ENCODE data around the gene ISM2.
A peak's percentile ranks its signal among the peaks of the same experiment; 100 is the strongest.
"Not testable (repeated sequence)": the region's sequence is repeated elsewhere in the genome, so short reads cannot be mapped to it uniquely, and the experiment has no call there.

ISM2 gene

DNA sequence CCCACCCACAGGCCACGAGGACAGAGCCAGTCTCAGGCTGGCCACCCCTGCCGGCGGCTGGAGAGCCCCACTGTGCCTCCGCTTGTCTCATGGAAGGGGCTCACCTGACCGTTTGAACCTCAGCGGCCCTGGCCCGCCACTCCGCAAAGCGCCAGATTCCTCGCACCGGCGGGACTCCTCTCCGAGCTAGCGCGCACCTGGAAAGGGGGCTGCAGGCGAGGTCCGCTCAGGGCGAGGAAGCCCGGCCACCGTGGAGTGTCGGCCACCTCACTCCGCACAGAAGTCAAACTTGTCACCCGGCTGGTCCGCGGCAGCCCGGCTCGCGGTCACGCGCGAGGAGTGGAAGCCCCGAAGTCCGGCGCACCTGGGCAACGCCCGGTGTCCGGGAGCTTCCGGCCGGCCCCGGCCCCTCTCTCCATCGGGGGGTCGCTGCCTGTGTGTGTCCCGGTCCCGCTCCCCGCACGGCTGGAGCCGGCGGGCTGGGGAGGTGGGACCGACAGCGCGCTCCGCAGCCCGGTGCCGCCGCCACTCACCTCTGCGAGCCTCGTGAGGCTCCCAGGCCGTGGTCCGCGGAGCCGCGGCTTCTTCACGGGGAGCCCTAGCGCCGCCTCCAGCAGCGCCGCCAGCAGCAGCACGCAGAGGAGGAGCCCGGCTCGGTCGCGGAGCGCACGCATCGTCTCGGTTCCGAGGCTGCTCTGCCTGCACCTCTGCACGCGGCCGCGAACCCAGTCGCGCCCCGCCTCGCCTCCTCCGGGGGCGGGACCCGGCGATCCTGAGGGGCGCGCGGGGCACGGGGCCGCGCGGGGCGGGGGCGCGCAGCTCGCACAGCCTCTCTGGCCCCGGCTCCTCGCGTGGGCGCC, at the start of gene ISM2:
Gene ISM2 (minus strand): TSS at position 697 of the 860 bp plus-strand sequence. CDS start 23 bp downstream, at position 674.
- DNase-seq (ENCODE audit: low spot score): peak; percentile 74

- no peak for DNase-seq (ENCODE audit: low spot score)
These were observed 49.0 kb upstream of the ISM2 start for GRCh38 chr14:77547512-77548180.

GRCh38 chr14:77545171-77545570, 46.6 kb upstream of the ISM2 start:
- DNase-seq (ENCODE audit: low spot score): not testable (repeated sequence)

DNA sequence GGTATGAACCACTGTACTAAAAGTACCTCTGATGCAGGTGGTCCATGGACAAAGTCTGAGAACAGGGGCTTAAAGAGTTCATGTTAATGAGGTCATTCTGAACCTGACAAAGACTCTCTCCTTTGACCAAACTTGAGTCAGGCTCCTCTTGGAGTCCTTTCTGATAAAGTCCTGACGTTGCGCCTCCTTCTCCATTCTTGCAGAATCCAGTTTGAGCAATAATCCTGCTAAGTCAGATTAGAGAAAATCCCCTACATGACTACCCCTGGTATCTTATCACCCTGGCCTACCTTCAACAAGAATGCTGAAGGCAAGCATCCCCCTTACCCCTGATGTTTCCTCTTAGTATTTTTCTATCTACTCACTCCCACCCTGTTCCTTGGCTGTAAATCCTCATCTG, 46.0 kb upstream of the ISM2 start:
- DNase-seq (ENCODE audit: low spot score): no peak

- DNase-seq (ENCODE audit: low spot score): no peak
These were observed 45.2 kb upstream of the ISM2 start for GRCh38 chr14:77543637-77544334.

- no peak for DNase-seq (ENCODE audit: low spot score)
These were observed 44.6 kb upstream of the ISM2 start for GRCh38 chr14:77543240-77543551.

DNA sequence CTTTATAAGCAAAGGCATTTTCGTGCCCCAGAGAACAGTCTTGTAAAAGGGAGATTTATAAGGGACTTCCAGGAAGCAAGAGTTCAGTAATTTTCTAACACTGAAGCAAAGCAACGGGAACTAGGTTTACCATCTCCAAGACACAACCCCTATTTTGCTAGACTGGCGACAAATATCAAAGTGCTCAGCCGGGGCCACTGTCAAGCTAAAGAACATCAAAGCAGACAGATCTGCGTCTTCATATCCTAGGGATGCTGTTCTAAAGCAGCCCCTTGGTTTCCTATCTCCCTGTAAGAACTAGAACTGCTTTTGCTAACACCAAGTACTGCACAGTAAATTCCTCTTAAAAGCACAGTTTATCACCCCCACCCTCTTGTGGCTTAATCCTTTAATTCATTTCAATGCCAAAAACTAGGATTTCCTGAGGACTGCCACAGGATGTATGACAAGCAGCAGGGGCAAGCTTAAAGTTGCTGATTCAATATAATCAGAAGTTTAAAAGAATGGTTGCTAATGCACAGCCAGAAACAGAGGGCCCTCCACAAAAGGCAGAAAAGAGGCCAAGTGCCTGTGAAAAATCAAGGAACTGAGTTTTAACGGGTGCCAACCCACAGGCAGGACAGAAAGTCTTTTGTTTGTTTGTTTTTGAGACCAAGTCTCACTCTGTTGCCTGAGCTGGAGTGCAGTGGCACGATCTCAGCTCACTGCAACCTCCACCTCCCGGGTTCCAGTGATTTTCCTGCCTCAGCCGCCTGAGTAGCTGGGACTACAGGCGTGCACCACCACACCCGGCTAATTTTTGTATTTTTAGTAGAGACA, 44.0 kb upstream of the ISM2 start:
- no peak for DNase-seq (ENCODE audit: low spot score)

DNA sequence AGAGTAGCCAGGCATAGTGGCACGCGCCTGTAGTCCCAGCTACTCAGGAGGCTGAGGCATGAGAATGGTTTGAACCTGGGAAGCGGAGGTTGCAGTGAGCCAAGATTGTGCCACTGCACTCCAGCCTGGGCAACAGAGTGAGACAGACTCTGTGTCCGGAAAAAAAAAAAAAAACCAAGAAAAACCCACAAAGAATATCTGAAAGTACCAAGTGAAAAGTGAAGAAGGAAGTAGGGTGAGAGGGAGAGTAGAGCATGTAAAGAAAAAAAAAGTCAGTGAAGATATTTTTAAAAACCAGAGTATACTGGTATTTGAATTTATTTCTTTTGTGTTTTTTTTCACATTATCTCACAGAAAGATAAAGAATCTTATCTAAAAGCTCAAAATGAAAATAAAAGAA, 43.3 kb upstream of the ISM2 start:
- DNase-seq (ENCODE audit: low spot score): no peak

- DNase-seq (ENCODE audit: low spot score): not testable (repeated sequence)
These were observed 38.3 kb upstream of the ISM2 start for GRCh38 chr14:77536951-77537350.

- DNase-seq (ENCODE audit: low spot score): no peak
These were observed 32.5 kb upstream of the ISM2 start for GRCh38 chr14:77531071-77531470.

- no peak for DNase-seq (ENCODE audit: low spot score)
These were observed 31.3 kb upstream of the ISM2 start for GRCh38 chr14:77529963-77530362.

GRCh38 chr14:77529213-77529612, 30.6 kb upstream of the ISM2 start:
- DNase-seq (ENCODE audit: low spot score): no peak

DNA sequence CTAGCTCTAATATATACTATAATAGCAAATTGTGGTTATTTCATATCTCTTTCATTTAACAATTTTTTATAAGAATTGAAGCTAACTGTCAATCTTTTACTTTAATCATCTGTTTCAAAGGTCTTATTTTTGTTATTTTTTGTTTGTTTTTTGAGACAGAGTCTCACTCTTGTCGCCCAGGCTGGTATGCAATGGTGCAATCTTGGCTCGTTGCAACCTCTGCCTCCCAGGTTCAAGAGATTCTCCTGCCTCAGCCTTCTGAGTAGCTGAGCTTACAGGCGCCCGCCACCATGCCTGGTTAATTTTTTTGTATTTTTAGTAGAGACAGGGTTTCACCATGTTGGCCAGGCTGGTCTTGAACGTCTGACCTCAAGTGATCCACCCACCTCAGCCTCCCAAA, 30.1 kb upstream of the ISM2 start:
- not testable (repeated sequence) for DNase-seq (ENCODE audit: low spot score)

DNA sequence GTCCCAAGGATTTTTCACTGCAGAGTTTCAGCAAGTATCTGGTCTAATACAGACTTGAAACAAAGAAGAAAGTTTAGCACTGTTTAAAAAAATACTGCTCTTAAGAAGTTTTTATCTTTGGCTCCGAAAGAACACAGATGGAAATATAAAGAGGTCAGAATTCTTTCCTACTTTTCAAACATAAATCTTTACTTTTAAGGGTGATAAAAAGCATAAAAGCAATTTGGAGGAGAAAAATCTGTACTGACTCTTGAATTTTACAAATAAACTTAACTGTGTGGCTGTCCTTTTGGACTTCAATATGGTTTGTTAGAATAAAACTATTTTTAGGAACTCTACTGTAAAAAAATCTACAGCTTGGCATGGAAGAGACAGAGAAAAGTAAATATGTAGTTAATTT, 27.6 kb upstream of the ISM2 start:
- no peak for DNase-seq (ENCODE audit: low spot score)

GRCh38 chr14:77524536-77524935, 25.9 kb upstream of the ISM2 start:
- no peak for DNase-seq (ENCODE audit: low spot score)

GRCh38 chr14:77523109-77523508, 24.5 kb upstream of the ISM2 start:
- DNase-seq (ENCODE audit: low spot score): no peak

GRCh38 chr14:77520555-77520954, 21.9 kb upstream of the ISM2 start:
- DNase-seq (ENCODE audit: low spot score): no peak

DNA sequence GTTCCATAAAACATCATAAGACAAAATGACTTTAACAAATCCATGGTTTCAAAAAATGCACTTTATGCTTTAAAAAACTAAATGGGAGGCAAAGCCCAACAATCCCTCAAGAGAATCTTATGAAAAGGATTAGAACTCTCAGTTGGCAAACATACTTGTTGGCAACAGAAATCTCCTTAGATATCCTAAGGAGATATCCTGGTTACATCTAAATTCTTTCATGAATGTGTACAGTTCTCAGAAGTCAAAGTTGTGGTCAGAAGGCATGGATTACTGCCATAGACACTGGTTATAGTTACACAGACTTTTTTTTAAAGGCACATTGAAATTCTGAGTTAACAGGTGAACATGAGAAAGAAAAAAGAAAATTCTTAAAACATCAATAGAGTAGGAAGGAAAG, 17.5 kb upstream of the ISM2 start:
- DNase-seq (ENCODE audit: low spot score): no peak

DNA sequence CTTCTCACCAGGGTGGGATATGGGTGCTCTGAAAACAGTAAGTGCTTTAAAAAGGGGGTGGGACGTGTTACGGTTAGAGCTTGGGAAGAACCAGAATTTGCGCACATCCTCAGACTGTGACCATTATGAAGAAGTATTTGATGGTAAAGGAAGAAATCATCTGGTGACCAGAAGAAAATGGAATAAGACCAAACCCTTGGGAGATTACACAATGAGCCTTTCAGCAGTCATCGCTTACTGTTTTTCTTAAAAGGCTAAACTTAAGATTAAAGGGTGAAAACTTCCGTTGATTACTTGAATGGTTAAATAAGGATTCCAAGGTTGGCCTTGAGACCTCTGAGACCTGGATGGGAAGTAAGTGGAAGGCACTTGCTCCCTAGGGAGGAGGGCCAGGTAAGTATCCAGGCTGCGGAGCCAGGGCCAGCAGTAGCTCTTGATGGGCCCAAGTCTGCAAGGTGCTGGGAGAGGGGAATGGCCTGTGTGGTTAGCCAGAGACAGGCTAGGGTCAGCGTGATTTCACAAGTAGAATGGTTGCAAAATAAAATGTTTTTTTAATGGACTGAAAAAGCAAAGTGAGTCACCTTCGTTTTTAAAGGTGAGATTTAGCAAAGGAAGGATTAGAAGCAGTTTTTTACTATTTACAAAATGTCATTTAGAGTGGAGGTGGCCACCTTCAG, 13.0 kb upstream of the ISM2 start:
- DNase-seq (ENCODE audit: low spot score): no peak

- no peak for DNase-seq (ENCODE audit: low spot score)
These were observed 10.8 kb upstream of the ISM2 start for GRCh38 chr14:77509366-77509765.

DNA sequence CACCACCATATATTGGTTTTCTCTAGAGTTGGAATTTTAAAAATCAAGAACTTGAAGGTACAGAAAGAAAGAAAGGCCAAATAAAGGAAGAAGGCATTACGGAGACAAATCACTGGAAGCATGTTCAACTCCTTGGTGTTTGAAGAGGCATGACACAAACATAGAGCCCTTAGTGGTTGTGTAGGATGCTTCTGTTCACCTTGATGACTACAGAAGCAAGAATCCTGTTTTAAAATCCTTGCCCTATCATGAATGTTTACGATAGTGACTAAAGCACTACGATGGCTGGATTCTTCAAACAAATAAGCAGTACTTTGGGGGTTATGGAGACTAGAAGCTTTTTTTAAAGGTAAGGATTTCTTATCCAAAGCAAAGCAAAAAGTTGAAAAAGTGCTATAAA, 10.3 kb upstream of the ISM2 start:
- DNase-seq (ENCODE audit: low spot score): no peak

GRCh38 chr14:77508249-77508648, 9.6 kb upstream of the ISM2 start:
- DNase-seq (ENCODE audit: low spot score): no peak
